Activated CD4-positive, alpha-beta T cell treated with anti-CD3 and anti-CD28 coated beads, Interleukin-10, Interleukin-2, amounts not matched to agents 100 ng/mL and 50 ng/mL, durations not matched to agents 16 hours and 8 hours (primary cell): ENCODE results near the gene CACNB2.
"Not testable (repeated sequence)": the region's sequence is repeated elsewhere in the genome, so short reads cannot be mapped to it uniquely, and the experiment has no call there.

ENCODE experiments used
- DNase-seq: peaks from one replicate; pipeline ENCODE4 v3.0.0-alpha.2; 2020

CACNB2 gene

GRCh38 chr10:18417950-18418527, 277.8 kb downstream of the CACNB2 start:
- DNase-seq = no peak

GRCh38 chr10:18418541-18419215, 278.5 kb downstream of the CACNB2 start:
- no peak for DNase-seq

GRCh38 chr10:18419945-18420344, 279.7 kb downstream of the CACNB2 start:
- DNase-seq = no peak

DNA sequence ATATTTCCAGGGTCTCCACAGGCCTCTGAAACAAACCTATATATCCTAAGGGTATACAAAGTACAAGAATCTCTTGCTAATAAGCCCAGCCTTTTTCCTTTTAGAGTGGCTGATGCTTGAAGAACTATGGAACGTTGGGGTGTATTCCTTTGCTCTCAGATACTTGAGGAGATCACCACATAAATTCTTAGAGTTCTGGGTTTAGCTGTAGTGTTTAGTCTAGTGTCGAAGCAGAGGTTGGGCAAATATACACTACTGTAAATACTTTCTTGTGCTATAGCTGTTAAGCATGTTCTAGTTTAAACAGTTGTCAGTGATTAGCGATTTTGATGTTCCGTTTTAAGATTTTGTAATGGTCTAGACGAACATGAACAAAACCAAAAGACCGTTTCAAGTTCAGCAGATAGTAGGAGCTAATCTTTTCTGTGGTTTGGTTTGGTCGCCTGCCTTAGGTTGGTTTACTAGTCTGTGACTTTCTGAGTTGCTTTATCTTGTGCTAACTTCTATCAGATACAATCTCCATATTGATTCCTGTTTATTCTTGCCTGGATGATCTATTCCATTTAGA, 281.6 kb downstream of the CACNB2 start:
- DNase-seq = no peak

DNA sequence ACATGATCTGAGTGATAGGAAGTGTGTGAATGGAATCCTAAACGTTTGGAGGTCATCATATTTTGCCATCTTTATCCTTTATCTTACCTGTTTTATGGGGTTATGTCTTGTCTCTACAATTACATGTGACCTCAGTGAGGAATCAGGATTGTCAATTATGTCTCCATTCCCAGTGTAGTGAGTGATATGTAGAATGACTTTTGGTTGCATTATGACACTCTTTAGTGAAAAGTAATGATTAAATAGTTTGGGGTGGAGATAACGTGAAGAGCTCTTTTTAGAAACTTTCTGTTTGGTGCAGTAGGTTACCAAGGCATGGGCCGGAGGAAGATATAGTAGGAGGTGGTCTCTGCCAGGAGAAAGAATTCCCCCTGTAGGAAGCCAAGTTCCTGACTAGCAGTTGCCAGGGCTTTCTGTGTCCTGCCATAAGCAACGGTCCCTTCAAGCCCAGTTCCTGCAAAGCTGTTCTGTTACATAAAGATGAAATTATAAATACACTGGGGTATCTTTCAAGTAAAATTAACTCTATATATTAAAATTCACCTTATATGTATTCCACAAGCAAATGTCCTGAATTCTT, 282.9 kb downstream of the CACNB2 start:
- no peak for DNase-seq

DNA sequence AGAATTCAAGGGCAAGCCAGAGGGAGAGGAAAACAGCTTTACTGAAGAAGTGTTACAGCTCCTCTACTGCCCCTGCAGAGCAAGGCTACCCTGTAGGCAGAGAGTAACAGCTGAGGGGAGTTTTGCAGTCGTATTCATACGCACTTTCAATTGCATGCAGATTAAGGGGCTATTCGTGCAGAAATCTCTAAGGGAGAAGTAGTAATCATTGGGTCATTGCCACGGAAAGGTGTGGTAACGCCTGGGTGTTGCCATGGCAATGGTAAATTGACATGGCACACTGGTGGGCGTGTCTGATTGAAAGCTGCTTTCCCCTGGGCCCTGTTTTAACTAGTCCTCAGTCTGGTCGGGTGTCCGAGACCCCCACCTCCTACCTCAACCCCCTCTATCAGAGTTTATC, 284.0 kb downstream of the CACNB2 start:
- DNase-seq = no peak

- DNase-seq = no peak
These were observed 289.1 kb downstream of the CACNB2 start for GRCh38 chr10:18429335-18429734.

- DNase-seq = no peak
These were observed 296.7 kb downstream of the CACNB2 start for GRCh38 chr10:18436902-18437301.

- DNase-seq = no peak
These were observed 297.3 kb downstream of the CACNB2 start for GRCh38 chr10:18437486-18437885.

GRCh38 chr10:18438361-18439126, 298.3 kb downstream of the CACNB2 start:
- no peak for DNase-seq

DNA sequence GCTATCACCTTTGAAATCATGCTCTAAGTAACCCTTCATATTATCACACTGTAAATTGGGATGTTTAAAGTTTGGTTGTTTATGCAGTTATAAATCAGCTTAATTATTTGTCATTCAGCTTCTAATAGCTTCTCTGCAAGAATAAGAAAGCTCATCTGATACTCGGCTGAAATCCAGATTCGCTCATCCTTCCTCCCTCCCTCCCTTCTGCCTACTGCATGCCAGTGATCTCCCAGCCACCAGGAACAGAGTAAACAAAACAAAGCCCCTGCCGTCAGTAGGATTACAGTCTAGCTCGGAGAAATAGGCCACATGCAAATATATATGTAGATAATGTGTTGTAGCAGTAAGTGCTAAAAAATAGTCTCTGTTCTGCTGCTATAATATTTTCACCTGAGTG, 299.4 kb downstream of the CACNB2 start:
- no peak for DNase-seq

DNA sequence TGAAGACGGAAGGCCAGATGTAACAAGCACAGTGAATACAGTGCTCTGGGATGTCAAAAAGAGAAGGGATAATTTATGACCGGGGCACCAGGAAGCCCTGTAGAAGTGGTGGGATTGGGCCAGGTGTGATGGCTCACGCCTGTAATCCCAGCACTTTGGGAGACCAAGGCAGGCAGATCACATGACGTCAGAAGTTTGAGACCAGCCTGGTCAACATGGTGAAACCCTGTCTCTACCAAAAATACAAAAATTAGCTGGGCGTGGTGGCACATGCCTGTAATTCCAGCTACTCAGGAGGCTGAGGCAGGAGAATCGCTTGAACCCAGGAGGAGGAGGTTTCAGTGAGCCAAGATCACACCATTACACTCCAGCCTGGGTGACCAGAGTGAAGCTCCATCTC, 305.4 kb downstream of the CACNB2 start:
- not testable (repeated sequence) for DNase-seq

DNA sequence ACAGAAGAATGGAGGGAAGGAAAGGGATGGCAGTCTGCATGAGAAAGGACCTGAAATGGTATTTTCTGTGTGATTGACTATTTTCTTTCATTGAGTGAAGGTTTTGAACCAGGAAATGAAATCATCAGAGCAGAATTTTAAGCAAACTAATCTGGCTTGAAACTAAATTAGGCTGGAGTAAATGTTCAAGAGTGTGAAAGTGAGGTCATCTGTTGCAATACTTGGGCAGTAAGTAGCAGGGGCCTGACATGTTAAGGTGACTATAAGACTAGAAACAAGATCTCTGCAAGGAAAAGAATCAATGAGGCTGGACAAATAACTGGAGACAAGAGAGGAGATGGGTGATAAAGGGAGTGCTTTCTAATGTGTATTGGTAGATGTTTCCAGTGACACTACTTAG, 306.0 kb downstream of the CACNB2 start:
- DNase-seq = no peak

- no peak for DNase-seq
These were observed 309.4 kb downstream of the CACNB2 start for GRCh38 chr10:18449611-18450026.

GRCh38 chr10:18450298-18450697, 310.1 kb downstream of the CACNB2 start:
- no peak for DNase-seq

- DNase-seq = no peak
These were observed 315.1 kb downstream of the CACNB2 start for GRCh38 chr10:18455086-18455884.

- DNase-seq = no peak
These were observed 316.8 kb downstream of the CACNB2 start for GRCh38 chr10:18456984-18457383.

- no peak for DNase-seq
These were observed 319.8 kb downstream of the CACNB2 start for GRCh38 chr10:18460032-18460431.

- no peak for DNase-seq
These were observed 323.5 kb downstream of the CACNB2 start for GRCh38 chr10:18463673-18464211.

GRCh38 chr10:18469125-18469524, 328.9 kb downstream of the CACNB2 start:
- DNase-seq = no peak

DNA sequence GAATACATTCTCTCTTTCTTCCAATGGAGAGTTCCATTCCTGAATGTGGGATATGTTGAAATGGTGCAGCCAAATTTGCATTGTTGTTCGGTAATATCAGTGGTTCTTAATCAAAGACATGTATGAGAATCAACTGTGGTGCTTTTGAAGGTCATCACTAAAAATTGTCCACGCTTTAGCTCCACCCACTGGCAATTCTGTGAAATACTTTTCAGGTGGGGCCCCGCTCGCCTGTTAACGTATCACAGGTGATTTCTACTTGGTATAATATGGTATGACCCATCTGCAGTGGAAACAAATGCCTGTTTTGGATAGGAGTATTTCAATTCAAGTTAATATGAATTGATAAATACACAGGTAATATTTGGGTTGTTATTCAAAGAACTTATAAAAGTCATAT, 332.8 kb downstream of the CACNB2 start:
- no peak for DNase-seq

DNA sequence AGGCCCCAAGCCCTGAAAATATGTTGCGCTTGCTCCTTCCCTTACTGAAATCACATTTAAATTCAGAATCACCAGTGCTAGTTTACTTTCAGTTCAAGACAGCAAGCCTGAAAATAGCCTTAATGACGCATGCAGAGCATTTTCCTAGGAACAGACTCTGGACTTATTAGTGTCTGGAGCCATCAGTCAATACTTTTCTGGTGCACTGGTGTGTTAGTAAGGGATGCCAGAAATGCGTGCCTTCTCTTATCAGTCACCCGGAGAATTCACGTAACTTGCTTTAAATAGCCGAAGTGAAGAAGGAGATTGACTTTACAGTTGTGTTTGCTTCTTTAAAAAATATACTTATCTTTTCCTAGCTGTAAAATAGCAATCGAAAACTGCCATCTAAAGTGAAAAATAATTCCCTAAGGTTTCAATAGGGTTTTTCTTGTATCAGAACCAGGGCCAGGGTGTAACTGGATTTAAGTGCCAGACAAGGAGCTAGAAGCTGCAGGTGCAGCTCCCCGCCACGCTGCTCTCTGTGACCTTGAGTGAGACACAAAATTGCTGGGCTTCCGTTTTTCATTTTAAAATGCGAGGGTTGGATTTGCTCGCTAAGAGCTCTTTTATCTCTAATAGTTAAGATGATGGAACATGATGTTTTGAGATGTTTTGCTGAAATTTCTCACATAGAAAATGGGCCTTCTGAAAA, 333.3 kb downstream of the CACNB2 start:
- DNase-seq = no peak
